Memory B cell (primary cell): ENCODE data around the gene SCAPER.
"Not testable (repeated sequence)": the region's sequence is repeated elsewhere in the genome, so short reads cannot be mapped to it uniquely, and the experiment has no call there.

Experiments
- ATAC-seq: fragments of 150-1000 bp; cut with Tn5 transposase; 2 replicates; pipeline ENCODE4 v1.10.0; 2021; ENCODE audit warnings: low read depth, mild to moderate bottlenecking, moderate library complexity
- DNase-seq, 2 donors: peaks; one replicate each; pipeline ENCODE4 v3.0.0; 2022; ENCODE audit warnings: low spot score in 2 of 2
- H3K27ac Mint-ChIP-seq: one replicate; pipeline ENCODE4 v1.8.0; 2022; ENCODE audit warnings: mild to moderate bottlenecking, moderate library complexity, mixed read lengths
- H3K27me3 Mint-ChIP-seq: one replicate; pipeline ENCODE4 v1.8.0; 2022; ENCODE audit warnings: mixed read lengths
- H3K36me3 Mint-ChIP-seq: one replicate; pipeline ENCODE4 v1.8.0; 2022; ENCODE audit warnings: mild to moderate bottlenecking, mixed read lengths
- H3K4me1 Mint-ChIP-seq: one replicate; pipeline ENCODE4 v1.8.0; 2022; ENCODE audit warnings: mixed read lengths
- H3K4me3 Mint-ChIP-seq: one replicate; pipeline ENCODE4 v1.8.0; 2022; ENCODE audit warnings: mild to moderate bottlenecking, moderate library complexity, mixed read lengths
- H3K9me3 Mint-ChIP-seq: one replicate; pipeline ENCODE4 v1.8.0; 2022; ENCODE audit warnings: mixed read lengths

The SCAPER gene

DNA sequence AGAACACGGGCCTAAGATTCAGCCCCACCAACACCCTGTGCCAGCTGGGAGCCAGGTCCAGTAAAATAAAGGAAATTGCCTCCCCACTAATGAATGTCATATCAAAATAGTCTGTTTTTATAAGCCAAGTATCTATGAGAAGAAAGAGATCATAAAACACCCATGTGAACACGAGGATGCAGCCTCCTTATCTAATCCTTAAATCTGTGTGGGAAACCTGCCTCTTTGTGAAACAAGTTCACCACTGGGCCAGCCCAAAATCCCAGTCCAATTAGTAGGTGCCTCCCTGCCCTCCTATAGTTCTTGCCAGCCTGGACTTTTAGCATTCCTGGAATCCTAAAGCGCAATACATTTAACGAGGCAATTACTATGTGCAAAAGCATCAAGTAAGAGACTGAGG, 42.0 kb downstream of the SCAPER start:
- Mint-ChIP-seq H3K36me3 (peaks cover 5% of the 10 kb centered on the region), H3K27me3 (no peaks in the 10 kb centered on the region), H3K27ac (no peak overlapping the region), H3K9me3 (no peaks in the 10 kb centered on the region), H3K4me1 (peaks cover 15% of the 10 kb centered on the region), H3K4me3 (no peak overlapping the region)
- ATAC-seq: no peak
- no peak for DNase-seq

DNA sequence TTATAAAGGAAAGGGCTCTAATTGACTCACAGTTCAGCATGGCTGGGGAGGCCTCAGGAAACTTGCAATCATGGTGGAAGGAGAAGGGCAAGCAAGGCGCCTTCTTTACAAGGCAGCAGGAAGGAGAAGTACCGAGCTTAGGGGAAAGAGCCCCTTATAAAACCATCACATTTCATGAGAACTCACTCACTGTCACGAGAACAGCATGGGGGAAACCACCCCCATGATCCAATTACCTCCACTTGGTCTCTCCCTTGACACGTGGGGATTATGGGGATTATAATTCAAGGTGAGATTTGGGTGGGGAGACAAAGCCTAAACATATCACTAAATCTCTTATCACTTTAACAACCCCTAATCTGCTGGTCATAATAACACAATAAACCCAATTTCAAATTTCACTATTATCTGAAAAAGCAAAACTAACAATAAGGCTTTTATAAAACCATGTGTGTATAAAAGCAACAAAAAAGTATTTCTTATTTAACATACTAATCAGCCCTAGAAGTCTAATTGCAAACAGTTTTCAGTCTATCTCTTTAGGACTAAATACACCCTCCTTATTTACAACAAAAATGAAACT, 43.2 kb downstream of the SCAPER start:
- no peak for ATAC-seq
- H3K27ac Mint-ChIP-seq: peak overlapping the region; percentile 1
- H3K27me3 Mint-ChIP-seq: no peaks in the 10 kb centered on the region

DNA sequence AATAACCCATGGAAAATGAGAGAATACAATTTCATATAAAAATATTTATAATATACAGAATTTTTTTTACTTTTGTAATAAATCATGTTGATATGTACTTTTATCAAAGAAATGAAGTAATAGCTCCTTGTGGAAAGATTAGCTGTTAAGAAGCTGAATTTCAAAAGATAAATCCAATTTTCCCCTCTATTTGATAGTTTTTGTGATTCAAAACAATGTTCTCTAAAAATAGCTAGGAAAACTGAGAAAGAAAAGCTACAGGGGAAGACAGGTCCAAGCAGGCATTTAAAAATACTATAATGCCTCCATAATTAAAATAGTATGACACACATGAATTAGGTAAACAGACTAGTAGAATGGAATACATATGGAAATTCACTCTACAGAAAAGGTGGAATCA, 44.9 kb downstream of the SCAPER start:
- H3K27me3 Mint-ChIP-seq: no peaks in the 10 kb centered on the region
- no peak for DNase-seq
- H3K9me3 Mint-ChIP-seq: peaks cover 6% of the 10 kb centered on the region
- ATAC-seq: no peak
- H3K4me3 Mint-ChIP-seq: no peak overlapping the region
- no peak overlapping the region for H3K27ac Mint-ChIP-seq
- H3K4me1 Mint-ChIP-seq: peaks cover 5% of the 10 kb centered on the region
- peaks cover 17% of the 10 kb centered on the region for H3K36me3 Mint-ChIP-seq

More for the DNA sequence above, 43.2 kb downstream of the SCAPER start:
- Mint-ChIP-seq H3K36me3 (peaks cover 5% of the 10 kb centered on the region), H3K4me1 (peaks cover 11% of the 10 kb centered on the region), H3K4me3 (no peak overlapping the region), H3K9me3 (no peaks in the 10 kb centered on the region)
- DNase-seq: no peak

DNA sequence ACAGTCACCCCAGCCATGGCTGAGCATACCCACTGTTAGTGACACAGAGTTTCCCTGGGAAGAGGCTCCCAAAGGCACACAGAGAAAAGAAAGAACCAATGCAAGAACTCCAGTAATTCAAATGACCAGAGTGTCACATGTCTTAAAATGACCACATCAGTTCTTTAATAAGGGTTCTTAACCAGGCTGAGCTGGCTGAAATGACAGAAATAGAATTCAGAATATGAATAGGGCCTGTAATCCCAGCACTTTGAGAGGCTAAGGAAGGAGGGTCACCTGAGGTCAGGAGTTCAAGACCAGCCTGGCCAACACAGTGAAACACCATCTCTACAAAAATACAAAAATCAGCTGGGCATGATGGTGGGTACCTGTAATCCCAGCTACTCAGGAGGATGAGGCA, 54.8 kb downstream of the SCAPER start:
- not testable (repeated sequence) for H3K27me3 Mint-ChIP-seq, ATAC-seq, DNase-seq, H3K4me1 Mint-ChIP-seq, H3K4me3 Mint-ChIP-seq, H3K27ac Mint-ChIP-seq
- peaks cover 75% of the 10 kb centered on the region for H3K36me3 Mint-ChIP-seq
- H3K9me3 Mint-ChIP-seq: peaks cover 24% of the 10 kb centered on the region

DNA sequence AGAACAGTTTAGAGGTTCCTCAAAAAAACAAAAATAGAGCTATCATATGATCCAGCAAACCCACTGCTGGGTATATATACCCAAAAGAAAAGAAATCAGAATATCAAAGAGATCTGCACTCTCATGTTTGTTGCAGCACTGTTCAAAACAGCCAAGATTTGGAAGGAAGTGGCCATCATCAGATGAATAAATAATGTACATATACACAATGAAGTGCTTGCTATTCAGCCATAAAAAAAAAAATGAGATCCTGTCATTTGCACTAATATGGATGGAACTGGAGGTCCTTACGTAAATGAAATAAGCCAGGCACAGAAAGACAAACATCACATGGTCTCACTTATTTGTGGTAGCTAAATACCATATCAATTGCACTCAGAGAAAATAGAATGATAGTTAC, 58.4 kb downstream of the SCAPER start:
- Mint-ChIP-seq H3K27me3 (no peaks in the 10 kb centered on the region), H3K4me1 (peaks cover 25% of the 10 kb centered on the region), H3K4me3 (no peak overlapping the region), H3K36me3 (peaks cover 49% of the 10 kb centered on the region), H3K9me3 (peaks cover 14% of the 10 kb centered on the region), H3K27ac (peak overlapping the region; percentile 36)
- ATAC-seq (no peak), DNase-seq (no peak)

DNA sequence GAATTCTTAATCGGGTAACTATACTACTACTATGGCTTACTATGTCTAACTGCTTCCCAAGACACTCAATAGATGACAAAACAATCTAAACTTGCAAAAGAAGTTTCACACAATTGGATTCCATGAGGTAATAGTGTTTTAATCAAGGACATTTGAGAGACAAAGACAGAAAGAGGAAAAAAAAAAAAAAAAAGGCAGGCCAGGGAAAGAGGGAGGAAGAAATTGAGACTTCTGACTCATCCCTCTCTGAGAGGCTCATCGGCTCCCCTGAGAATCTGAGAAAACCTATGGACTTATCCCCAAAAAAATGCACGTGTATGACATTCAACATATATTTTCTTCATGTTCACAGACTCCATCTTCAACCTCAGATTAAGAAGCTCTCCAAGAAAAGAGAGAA, 61.0 kb downstream of the SCAPER start:
- Mint-ChIP-seq H3K27me3 (no peaks in the 10 kb centered on the region), H3K36me3 (peaks cover 28% of the 10 kb centered on the region), H3K4me3 (no peak overlapping the region), H3K4me1 (peaks cover 27% of the 10 kb centered on the region), H3K27ac (peak overlapping the region; percentile 36), H3K9me3 (peaks cover 5% of the 10 kb centered on the region)
- ATAC-seq (no peak), DNase-seq (no peak)

DNA sequence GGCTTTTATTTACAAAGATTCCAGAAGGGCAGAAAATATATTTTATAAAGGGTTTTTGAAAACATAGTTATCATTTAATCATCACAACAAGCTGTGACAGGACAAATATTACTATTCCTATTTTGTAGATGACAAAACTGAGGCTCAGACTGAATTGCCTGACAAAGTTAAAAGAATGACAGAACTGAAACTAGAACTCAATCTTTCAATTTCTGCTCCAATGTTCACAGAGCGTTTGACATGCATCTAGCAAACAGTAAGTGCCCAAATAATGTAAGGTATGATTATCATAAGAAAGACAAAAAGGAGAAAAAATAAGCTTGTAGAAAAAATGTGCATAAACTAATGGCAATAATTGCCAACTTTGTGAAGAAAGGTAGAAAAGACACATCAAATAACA, 61.9 kb downstream of the SCAPER start:
- Mint-ChIP-seq H3K9me3 (peaks cover 5% of the 10 kb centered on the region), H3K27ac (no peak overlapping the region), H3K36me3 (peaks cover 30% of the 10 kb centered on the region), H3K4me3 (no peak overlapping the region), H3K4me1 (peaks cover 27% of the 10 kb centered on the region), H3K27me3 (no peaks in the 10 kb centered on the region)
- no peak for DNase-seq
- no peak for ATAC-seq

DNA sequence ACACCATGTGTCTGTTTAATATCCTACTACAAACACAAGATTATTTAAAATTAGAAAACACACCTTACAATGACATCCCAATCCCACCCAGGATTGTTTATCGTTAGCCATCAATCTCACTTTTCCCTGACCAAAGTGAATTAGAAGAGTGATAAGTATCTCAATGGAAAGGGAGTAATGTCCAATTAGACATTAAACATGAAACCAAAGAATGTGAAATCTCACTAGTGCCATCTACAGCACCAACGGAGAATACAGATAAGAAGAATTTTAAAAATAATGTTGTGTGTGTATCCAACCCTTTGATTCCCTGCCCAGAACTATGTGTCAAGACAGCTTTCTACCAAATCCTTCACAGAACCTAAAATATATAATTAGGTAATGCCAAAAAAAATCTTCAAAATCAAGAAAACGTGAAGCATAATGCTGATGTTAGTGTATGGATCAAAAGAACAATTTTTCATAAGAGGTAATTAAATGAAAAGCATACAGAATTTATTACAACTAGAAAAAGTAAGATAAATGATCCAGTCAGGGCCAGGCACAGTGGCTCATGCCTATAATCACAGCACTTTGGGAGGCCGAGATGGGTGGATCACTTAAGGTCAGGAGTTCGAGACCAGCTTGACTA, 64.2 kb downstream of the SCAPER start:
- DNase-seq (no peak), ATAC-seq (no peak)
- Mint-ChIP-seq H3K4me1 (peaks cover 28% of the 10 kb centered on the region), H3K36me3 (peaks cover 27% of the 10 kb centered on the region), H3K4me3 (no peak overlapping the region), H3K27ac (no peak overlapping the region), H3K9me3 (no peaks in the 10 kb centered on the region), H3K27me3 (no peaks in the 10 kb centered on the region)

DNA sequence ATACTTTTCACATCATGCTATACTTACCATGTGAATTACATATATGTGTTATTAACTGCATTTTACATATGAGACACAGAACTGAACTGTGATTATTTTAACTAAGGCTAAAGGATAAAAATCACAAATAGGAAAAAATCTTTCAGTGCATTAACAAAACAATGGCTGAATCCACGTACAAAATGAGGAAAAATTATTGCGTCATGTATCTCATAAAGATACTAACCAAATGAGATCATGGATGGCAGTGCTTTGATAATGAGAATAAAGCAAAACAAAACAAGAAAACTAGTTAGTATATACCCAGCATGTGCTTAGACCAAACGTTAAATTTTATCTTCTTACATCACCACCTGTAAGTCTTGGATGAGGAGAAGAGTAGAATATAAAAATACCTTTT, 66.0 kb downstream of the SCAPER start:
- Mint-ChIP-seq H3K36me3 (peaks cover 29% of the 10 kb centered on the region), H3K9me3 (no peaks in the 10 kb centered on the region), H3K27ac (no peak overlapping the region), H3K4me3 (no peak overlapping the region), H3K4me1 (peaks cover 24% of the 10 kb centered on the region), H3K27me3 (no peaks in the 10 kb centered on the region)
- DNase-seq (no peak), ATAC-seq (no peak)

DNA sequence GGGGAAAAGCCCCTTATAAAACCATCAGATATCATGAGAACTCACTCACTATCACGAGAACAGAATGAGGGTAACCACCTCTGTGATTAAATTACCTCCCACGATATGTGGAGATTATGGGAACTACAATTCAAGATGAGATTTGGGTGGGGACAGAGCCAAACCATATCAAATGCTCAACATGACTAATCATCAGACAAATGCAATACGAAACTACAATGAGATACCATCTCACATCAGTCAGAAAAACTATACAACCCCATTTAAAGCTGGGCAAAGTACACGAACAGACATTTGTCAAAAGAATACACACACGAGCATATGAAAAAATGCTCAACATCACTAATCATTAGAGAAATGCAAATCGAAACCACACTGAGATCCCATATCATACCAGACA, 67.7 kb downstream of the SCAPER start:
- Mint-ChIP-seq H3K9me3 (peaks cover 7% of the 10 kb centered on the region), H3K27ac (no peak overlapping the region)
- no peak for ATAC-seq

DNA sequence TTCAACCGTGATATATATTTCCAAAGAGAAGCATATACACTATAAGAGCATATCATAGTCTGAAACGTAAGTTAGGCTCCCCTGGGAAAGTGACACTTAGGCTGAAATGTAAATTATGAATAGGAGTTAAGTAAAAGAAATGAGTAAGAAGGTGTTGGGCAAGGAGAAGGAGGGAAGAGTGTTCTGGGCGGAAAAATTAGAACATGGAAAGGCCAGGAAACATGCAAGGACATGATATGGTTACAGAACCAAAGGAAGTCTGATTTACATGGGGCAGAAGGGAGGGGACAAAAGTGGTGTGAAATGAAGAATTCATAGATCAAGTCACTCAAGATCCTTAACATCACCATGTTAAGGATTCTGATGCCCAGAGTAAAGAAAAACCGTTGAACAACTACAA, 75.2 kb downstream of the SCAPER start:
- H3K27ac Mint-ChIP-seq: no peak overlapping the region
- DNase-seq: no peak
- no peaks in the 10 kb centered on the region for H3K27me3 Mint-ChIP-seq
- peaks cover 29% of the 10 kb centered on the region for H3K36me3 Mint-ChIP-seq
- ATAC-seq: no peak
- peaks cover 8% of the 10 kb centered on the region for H3K9me3 Mint-ChIP-seq
- H3K4me1 Mint-ChIP-seq: peaks cover 4% of the 10 kb centered on the region
- no peak overlapping the region for H3K4me3 Mint-ChIP-seq

More for the DNA sequence above, 67.7 kb downstream of the SCAPER start:
- DNase-seq: no peak
- no peak overlapping the region for H3K4me3 Mint-ChIP-seq
- H3K27me3 Mint-ChIP-seq: no peaks in the 10 kb centered on the region
- peaks cover 43% of the 10 kb centered on the region for H3K36me3 Mint-ChIP-seq
- peaks cover 17% of the 10 kb centered on the region for H3K4me1 Mint-ChIP-seq

DNA sequence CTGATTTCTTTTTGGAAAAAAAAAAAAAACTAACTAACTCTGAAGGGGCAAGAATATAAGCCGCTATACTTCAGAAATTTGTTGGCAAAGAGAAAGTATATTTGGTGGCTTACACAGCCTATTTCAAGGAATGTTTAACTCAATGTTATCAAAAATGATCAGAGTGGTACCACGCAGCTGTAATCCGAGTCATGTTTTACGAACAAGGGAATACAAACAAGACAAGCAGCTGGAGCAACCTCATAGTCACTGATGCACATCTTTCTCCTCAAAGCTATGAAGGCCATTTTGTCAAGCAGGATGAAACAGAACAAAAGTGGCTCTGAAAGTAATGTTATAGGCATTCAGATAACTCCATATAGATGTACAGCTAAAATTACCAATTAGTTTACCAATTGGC, 81.2 kb downstream of the SCAPER start:
- Mint-ChIP-seq H3K36me3 (peaks cover 11% of the 10 kb centered on the region), H3K4me1 (peaks cover 4% of the 10 kb centered on the region), H3K27ac (no peak overlapping the region), H3K4me3 (no peak overlapping the region), H3K27me3 (no peaks in the 10 kb centered on the region), H3K9me3 (no peaks in the 10 kb centered on the region)
- ATAC-seq: no peak
- DNase-seq: no peak

DNA sequence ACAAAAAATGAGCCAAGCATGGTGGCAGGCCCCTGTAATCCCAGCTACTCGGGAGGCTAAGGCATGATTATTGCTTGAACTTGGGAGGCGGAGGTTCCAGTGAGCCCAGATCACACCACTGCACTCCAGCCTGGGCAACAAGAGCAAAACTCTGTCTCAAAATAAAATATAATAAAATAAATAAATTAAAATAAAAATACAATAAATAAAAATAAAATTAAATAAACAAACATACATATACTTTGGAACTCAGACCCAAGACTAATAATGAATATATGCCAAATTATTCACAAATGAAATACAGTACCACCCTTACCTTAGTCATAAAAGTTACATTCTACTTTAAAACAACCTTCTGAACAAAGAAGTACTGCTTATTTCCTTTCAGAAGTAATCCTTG, 81.8 kb downstream of the SCAPER start:
- Mint-ChIP-seq H3K9me3 (no peaks in the 10 kb centered on the region), H3K4me3 (no peak overlapping the region), H3K36me3 (peaks cover 14% of the 10 kb centered on the region), H3K27me3 (no peaks in the 10 kb centered on the region), H3K4me1 (peaks cover 2% of the 10 kb centered on the region), H3K27ac (no peak overlapping the region)
- DNase-seq (no peak), ATAC-seq (no peak)

DNA sequence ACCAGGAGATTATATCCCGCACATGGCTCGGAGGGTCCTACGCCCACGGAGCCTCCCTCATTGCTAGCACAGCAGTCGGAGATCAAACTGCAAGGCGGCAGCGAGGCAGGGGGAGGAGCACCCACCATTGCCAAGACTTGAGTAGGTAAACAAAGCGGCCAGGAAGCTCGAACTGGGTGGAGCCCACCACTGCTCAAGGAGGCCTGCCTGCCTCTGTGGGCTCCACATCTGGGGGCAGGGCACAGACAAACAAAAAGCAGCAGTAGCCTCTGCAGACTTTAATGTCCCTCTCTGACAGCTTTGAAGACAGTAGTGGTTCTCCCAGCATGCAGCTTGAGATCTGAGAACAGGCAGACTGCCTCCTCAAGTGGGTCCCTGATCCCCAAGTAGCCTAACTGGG, 86.2 kb downstream of the SCAPER start:
- peaks cover 19% of the 10 kb centered on the region for H3K36me3 Mint-ChIP-seq
- H3K9me3 Mint-ChIP-seq, H3K4me1 Mint-ChIP-seq, ATAC-seq, H3K4me3 Mint-ChIP-seq, DNase-seq, H3K27ac Mint-ChIP-seq, H3K27me3 Mint-ChIP-seq: not testable (repeated sequence)

DNA sequence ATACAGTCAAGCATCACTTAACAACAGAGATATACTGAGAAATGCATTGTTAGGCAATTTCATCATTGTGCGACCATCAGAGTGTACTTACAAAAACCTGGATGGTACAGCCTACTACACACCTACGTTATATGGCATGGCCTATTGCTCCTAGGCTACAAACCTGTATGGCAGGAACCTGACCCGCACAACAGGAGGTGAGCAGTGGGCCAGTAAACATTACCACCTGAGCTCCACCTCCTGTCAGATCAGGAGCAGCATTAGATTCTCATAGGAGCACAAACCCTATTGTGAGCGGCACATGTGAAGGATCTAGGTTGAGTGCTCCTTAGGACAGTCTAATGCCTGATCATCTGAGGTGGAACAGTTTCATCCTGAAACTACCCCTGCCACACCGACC, 89.7 kb downstream of the SCAPER start:
- H3K27me3 Mint-ChIP-seq: no peaks in the 10 kb centered on the region
- H3K4me1 Mint-ChIP-seq: peaks cover 6% of the 10 kb centered on the region

More for the DNA sequence above, 89.7 kb downstream of the SCAPER start:
- Mint-ChIP-seq H3K27ac (peak overlapping the region; percentile 39), H3K4me3 (no peak overlapping the region), H3K36me3 (peaks cover 19% of the 10 kb centered on the region), H3K9me3 (peaks cover 6% of the 10 kb centered on the region)
- DNase-seq: no peak
- ATAC-seq: no peak
